Left lung (tissue), 10 donors: ENCODE data around the gene SBNO2. TPM values are rescaled to one million over a fixed set of nuclear protein-coding genes. Genes with fewer than 3 reads are reported as not detected.

Experiments used
- ATAC-seq: fragments of 200-7000 bp; cut with Tn5 transposase; one replicate; pipeline ENCODE4 v1.9.1; 2020; ENCODE audit warnings: moderate library complexity
- DNase-seq, 4 donors: peaks; one replicate each; pipeline ENCODE4 v3.0.0-alpha.2; 2013 to 2020
- H3K27ac ChIP-seq, 2 donors: fragments of 200-600 bp; sonication (generic) in 1 of 2; one replicate each; pipeline versions ENCODE4 v1.5.0 to v1.8.0; 2020 to 2021
- H3K27me3 ChIP-seq, 2 donors: fragments of 200-600 bp; sonication (generic) in 1 of 2; one replicate each; pipeline versions ENCODE4 v1.5.0 to v1.8.0; 2020 to 2021
- H3K36me3 ChIP-seq, 2 donors: fragments of 200-600 bp; sonication (generic) in 1 of 2; one replicate each; pipeline versions ENCODE4 v1.5.0 to v1.8.0; 2020 to 2021
- H3K4me1 ChIP-seq, 2 donors: fragments of 200-600 bp; one replicate each; pipeline ENCODE4 v1.8.0; 2021
- H3K4me3 ChIP-seq, 2 donors: fragments of 200-600 bp; sonication (generic) in 1 of 2; one replicate each; pipeline versions ENCODE4 v1.5.0 to v1.8.0; 2020 to 2021; ENCODE audit warnings: mild to moderate bottlenecking in 1 of 2
- H3K9me3 ChIP-seq, 2 donors: fragments of 200-600 bp; sonication (generic) in 1 of 2; one replicate each; pipeline versions ENCODE4 v1.5.0 to v1.8.0; 2020 to 2021
- intact Hi-C, 2 donors: fragments of 100-400 bp; cut with DNase I; formaldehyde crosslinking; loops; one replicate each; pipeline versions ENCODE4 v1.11.2 to v1.14.2; 2022
- polyA plus RNA-seq, 6 donors: library from polyadenylated mRNA; unstranded; fragments of 120-200 nt; gene quantifications; one replicate each; pipeline ENCODE4 v1.2.1, GENCODE V29; 2013; ENCODE audit not compliant: insufficient read length in 6 of 6
- total RNA-seq, 2 donors: library from RNA; stranded (reverse); fragmentation: NEBNext Ultra II Directional; extraction: Animal tissue kit (Norgen Biotek cat#: 25700); gene quantifications; one replicate each; pipeline ENCODE4 v1.2.1, GENCODE V29; 2021
- TF ChIP-seq, protein P1 (sequence below), 2 donors: fragments of 200-600 bp; sonication (generic) in 1 of 2; IDR thresholded peaks; one replicate each; pipeline versions ENCODE4 v1.5.0 to v1.8.0; 2021; ENCODE audit warnings: antibody characterized with exemption in 2 of 2
- donor health status: DM: no; HTN: yes; CAD: no.
- donor health status: DM: no; HTN: no; CAD: no.

The SBNO2 gene
- total and polyA plus RNA-seq, 8 donors: 17.9 to 119 (median 23.7) TPM

DNA sequence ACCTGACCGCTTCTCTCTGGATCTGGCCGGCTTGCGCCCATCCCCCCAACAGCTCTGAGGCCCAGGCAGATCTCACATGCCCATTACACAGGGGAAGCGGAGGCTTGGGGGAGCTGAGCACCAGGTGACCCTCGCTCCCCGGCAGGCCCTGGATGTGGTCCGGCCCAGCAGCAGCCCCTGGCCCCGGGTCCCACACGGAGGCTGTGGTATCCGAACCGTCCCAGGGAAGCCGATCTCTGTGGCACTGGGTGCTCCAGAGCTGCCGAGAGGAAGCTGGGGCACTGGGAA lies 27.7 kb downstream of the SBNO2 start:
- ATAC-seq (no peak), DNase-seq (no peak)
- H3K36me3 ChIP-seq: peaks cover 0 to 88% of the 10 kb centered on the region in 2 donors
- TF ChIP-seq, protein P1, sequence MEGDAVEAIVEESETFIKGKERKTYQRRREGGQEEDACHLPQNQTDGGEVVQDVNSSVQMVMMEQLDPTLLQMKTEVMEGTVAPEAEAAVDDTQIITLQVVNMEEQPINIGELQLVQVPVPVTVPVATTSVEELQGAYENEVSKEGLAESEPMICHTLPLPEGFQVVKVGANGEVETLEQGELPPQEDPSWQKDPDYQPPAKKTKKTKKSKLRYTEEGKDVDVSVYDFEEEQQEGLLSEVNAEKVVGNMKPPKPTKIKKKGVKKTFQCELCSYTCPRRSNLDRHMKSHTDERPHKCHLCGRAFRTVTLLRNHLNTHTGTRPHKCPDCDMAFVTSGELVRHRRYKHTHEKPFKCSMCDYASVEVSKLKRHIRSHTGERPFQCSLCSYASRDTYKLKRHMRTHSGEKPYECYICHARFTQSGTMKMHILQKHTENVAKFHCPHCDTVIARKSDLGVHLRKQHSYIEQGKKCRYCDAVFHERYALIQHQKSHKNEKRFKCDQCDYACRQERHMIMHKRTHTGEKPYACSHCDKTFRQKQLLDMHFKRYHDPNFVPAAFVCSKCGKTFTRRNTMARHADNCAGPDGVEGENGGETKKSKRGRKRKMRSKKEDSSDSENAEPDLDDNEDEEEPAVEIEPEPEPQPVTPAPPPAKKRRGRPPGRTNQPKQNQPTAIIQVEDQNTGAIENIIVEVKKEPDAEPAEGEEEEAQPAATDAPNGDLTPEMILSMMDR (IDR thresholded peaks at IDR 0.05): no peak
- intact Hi-C loops: no loop called here
- no peaks in the 10 kb centered on the region for H3K9me3 ChIP-seq
- no peak overlapping the region for H3K27ac ChIP-seq
- H3K4me1 ChIP-seq: peaks cover 7 to 28% of the 10 kb centered on the region in 2 donors
- H3K4me3 ChIP-seq: no peak overlapping the region
- H3K27me3 ChIP-seq: no peaks in the 10 kb centered on the region

DNA sequence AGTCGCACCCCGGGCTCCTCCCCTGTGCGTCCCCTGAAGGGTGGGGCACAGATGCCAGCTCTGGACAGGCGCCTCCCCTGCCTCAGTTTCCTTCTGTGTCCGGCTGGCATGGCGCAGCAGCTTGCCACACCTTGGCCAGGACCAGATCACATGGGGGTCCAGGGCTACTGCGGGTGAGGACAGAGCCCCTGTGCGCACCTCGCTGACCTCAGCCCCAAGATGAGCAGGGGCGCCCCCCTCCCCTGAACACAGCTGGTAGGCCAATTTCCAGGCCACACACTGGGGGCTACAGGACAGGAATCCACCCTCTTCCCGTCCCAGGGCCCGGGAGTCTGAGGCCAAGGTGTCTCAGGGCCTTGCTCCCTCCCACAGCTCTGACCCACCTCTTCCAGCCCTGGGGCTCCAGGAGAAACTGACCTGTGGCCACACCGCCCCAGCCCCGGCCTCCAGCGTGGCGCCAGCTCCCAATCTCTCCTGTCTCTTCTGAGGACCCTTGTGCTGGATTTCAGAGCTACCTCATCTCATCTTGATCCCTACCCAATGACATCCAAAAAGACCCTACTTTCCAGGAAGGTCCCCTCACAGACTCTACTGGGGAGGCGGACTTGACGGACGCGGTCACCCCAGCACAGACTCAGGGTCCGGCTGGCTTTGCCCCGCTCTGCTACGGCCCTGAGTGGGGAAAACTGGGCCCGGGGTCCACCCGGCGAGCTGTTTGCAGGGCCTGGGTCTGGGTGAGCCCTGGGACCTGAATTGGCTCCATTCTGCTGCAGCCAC lies 28.2 kb downstream of the SBNO2 start:
- Histone ChIP-seq H3K4me1 (peaks cover 4 to 28% of the 10 kb centered on the region in 2 donors), H3K27me3 (no peaks in the 10 kb centered on the region), H3K9me3 (no peaks in the 10 kb centered on the region), H3K4me3 (no peak overlapping the region), H3K36me3 (peaks cover 0 to 86% of the 10 kb centered on the region in 2 donors), H3K27ac (no peak overlapping the region)
- DNase-seq (peak in 1 of 4 donors; percentile 72), ATAC-seq (no peak)
- intact Hi-C loops: no loop called here
- TF ChIP-seq, protein P1 (IDR thresholded peaks at IDR 0.05): no peak

DNA sequence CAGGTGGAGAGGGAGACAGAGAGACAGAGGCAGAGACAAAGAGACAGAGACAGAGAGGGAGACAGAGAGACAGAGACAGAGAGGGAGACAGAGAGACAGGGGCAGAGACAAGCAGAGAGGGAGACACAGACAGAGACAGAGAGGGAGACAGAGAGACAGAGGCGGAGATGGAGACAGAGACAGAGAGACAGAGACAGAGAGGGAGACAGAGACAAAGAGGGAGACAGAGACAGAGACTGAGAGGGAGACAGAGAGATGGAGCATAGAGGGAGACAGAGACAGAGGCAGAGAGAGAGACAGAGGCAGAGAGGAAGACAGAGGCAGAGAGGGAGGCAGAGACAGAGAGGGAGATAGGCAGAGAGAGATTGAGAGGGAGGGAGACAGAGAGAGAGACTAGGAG lies 29.3 kb downstream of the SBNO2 start:
- intact Hi-C loops: no loop called here
- peaks cover 0 to 25% of the 10 kb centered on the region in 2 donors for H3K4me1 ChIP-seq
- TF ChIP-seq, protein P1 (IDR thresholded peaks at IDR 0.05): no peak
- ATAC-seq (no peak), DNase-seq (no peak)
- peaks cover 0 to 86% of the 10 kb centered on the region in 2 donors for H3K36me3 ChIP-seq
- no peaks in the 10 kb centered on the region for H3K9me3 ChIP-seq
- H3K4me3 ChIP-seq: no peak overlapping the region
- H3K27me3 ChIP-seq: no peaks in the 10 kb centered on the region
- no peak overlapping the region for H3K27ac ChIP-seq

DNA sequence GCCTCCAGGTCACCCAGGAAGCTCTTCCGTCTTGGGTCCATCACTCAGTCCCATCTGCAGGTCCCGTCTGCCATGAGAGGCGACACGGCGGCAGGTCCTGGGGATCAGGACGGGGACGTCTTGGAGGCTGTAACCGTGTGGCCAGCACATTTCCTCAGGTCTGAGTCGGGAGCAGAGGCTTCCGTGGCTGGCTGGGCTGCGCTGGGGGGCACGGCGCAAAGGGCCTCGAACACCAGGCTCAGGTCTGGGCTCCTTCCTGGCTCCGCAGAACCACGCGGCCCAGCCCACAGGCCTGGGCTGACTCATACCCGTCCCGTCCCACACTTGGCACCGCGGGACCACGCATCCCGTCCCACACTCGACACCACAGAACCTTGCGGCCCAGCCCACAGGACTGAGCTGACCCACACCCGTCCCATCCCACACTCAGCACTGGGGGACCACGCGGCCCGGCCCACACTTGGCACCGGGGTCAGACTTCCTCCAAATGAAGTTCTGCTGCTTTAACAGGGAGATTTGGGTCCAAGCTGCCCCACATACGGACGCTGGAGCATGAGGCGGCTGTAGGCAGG lies 30.2 kb downstream of the SBNO2 start:
- H3K27ac ChIP-seq: no peak overlapping the region
- peaks cover 0 to 86% of the 10 kb centered on the region in 2 donors for H3K36me3 ChIP-seq
- H3K9me3 ChIP-seq: no peaks in the 10 kb centered on the region
- DNase-seq: peak in 1 of 4 donors; percentile 62
- H3K4me3 ChIP-seq: no peak overlapping the region
- TF ChIP-seq, protein P1 (IDR thresholded peaks at IDR 0.05): no peak
- no peak for ATAC-seq
- peaks cover 0 to 17% of the 10 kb centered on the region in 2 donors for H3K4me1 ChIP-seq
- intact Hi-C loops: no loop called here
- H3K27me3 ChIP-seq: no peaks in the 10 kb centered on the region

DNA sequence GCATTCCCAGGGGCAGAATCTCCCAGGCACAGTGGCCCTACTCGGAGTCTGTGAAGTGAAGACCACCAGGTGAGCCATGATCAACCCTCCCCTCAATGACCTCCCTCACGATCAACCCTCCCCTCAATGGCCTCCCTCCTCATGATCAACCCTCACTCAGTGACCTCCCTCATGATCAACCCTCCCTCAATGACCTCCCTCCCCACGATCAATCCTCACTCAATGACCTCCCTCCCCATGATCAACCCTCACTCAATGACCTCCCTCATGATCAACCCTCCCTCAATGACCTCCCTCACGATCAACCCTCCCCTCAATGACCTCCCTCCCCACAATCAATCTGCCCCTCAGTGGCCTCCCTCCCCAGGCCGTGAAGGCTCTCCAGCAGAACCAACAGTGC lies 32.1 kb downstream of the SBNO2 start:
- TF ChIP-seq, protein P1 (IDR thresholded peaks at IDR 0.05): no peak
- H3K27me3 ChIP-seq: no peaks in the 10 kb centered on the region
- intact Hi-C loops: no loop called here
- ATAC-seq: peak; percentile 9
- H3K9me3 ChIP-seq: no peaks in the 10 kb centered on the region
- peaks cover 0 to 81% of the 10 kb centered on the region in 2 donors for H3K36me3 ChIP-seq
- no peak overlapping the region for H3K4me3 ChIP-seq
- no peak overlapping the region for H3K27ac ChIP-seq
- no peak for DNase-seq
- peaks cover 0 to 17% of the 10 kb centered on the region in 2 donors for H3K4me1 ChIP-seq
